SK-N-SH treated with all-trans-retinoic acid at 6 μM for 48 hours (cell line): ENCODE measurements around the gene CDC42EP1.

Experiments used
- ARNTL ChIP-seq: fragments of 450-650 bp; formaldehyde crosslinking; IDR thresholded peaks from 2 replicates; pipeline ENCODE4 v1.5.0; 2020; ENCODE audit warnings: low read depth, mild to moderate bottlenecking, moderate library complexity, borderline replicate concordance
- BACH2 ChIP-seq: fragments of 250-450 bp; sonication (Bioruptor Pico); IDR thresholded peaks from 2 replicates; pipeline ENCODE4 v1.9.0; 2021; ENCODE audit warnings: mild to moderate bottlenecking, borderline replicate concordance
- ESRRG ChIP-seq: fragments of 250-450 bp; sonication (Bioruptor Pico); IDR thresholded peaks from 2 replicates; pipeline ENCODE4 v1.6.1; 2021; ENCODE audit warnings: mild to moderate bottlenecking
- GLIS3 ChIP-seq: fragments of 250-450 bp; sonication (Bioruptor Pico); IDR thresholded peaks from 2 replicates; pipeline ENCODE4 v1.5.0; 2020; ENCODE audit warnings: mild to moderate bottlenecking, moderate library complexity
- OSR1 ChIP-seq: fragments of 250-450 bp; sonication (Bioruptor Pico); IDR thresholded peaks from 2 replicates; pipeline ENCODE4 v1.8.0; 2022; ENCODE audit warnings: moderate library complexity, mild to moderate bottlenecking, inconsistent platforms
- PATZ1 ChIP-seq: fragments of 250-450 bp; sonication (Bioruptor Pico); IDR thresholded peaks from 2 replicates; pipeline ENCODE4 v1.8.0; 2020; ENCODE audit warnings: mild to moderate bottlenecking, moderate library complexity, borderline replicate concordance
- POU6F1 ChIP-seq: fragments of 250-450 bp; sonication (Bioruptor Pico); IDR thresholded peaks from 2 replicates; pipeline ENCODE4 v1.8.0; 2021; ENCODE audit warnings: low read depth, mild to moderate bottlenecking, moderate library complexity, borderline replicate concordance
- RARB ChIP-seq: fragments of 250-450 bp; sonication (Bioruptor Pico); IDR thresholded peaks from 2 replicates; pipeline ENCODE4 v1.8.0; 2021; ENCODE audit warnings: mild to moderate bottlenecking, moderate library complexity
- SNAI2 ChIP-seq: fragments of 250-450 bp; sonication (Bioruptor Pico); IDR thresholded peaks from 2 replicates; pipeline ENCODE4 v1.5.0; 2020; ENCODE audit warnings: mild to moderate bottlenecking, moderate library complexity
- ZFP3 ChIP-seq: fragments of 250-450 bp; sonication (Bioruptor Pico); IDR thresholded peaks from 2 replicates; pipeline ENCODE4 v1.5.0; 2020; ENCODE audit warnings: mild to moderate bottlenecking, moderate library complexity
- ZFP30 ChIP-seq: fragments of 450-650 bp; formaldehyde crosslinking; IDR thresholded peaks from 2 replicates; pipeline ENCODE4 v1.5.0; 2022; ENCODE audit warnings: mild to moderate bottlenecking, moderate library complexity
- ZNF565 ChIP-seq: fragments of 450-650 bp; formaldehyde crosslinking; conservative IDR thresholded peaks from 2 replicates; pipeline ENCODE4 v1.5.0; 2020; ENCODE audit warnings: low read depth, mild to moderate bottlenecking, moderate library complexity
- ZNF70 ChIP-seq: fragments of 450-650 bp; formaldehyde crosslinking; IDR thresholded peaks from 2 replicates; pipeline ENCODE4 v1.5.0; 2020; ENCODE audit warnings: mild to moderate bottlenecking, moderate library complexity
- ZNF8 ChIP-seq: fragments of 450-650 bp; formaldehyde crosslinking; IDR thresholded peaks from 2 replicates; pipeline ENCODE4 v1.5.0; 2020; ENCODE audit warnings: mild to moderate bottlenecking, moderate library complexity

DNA sequence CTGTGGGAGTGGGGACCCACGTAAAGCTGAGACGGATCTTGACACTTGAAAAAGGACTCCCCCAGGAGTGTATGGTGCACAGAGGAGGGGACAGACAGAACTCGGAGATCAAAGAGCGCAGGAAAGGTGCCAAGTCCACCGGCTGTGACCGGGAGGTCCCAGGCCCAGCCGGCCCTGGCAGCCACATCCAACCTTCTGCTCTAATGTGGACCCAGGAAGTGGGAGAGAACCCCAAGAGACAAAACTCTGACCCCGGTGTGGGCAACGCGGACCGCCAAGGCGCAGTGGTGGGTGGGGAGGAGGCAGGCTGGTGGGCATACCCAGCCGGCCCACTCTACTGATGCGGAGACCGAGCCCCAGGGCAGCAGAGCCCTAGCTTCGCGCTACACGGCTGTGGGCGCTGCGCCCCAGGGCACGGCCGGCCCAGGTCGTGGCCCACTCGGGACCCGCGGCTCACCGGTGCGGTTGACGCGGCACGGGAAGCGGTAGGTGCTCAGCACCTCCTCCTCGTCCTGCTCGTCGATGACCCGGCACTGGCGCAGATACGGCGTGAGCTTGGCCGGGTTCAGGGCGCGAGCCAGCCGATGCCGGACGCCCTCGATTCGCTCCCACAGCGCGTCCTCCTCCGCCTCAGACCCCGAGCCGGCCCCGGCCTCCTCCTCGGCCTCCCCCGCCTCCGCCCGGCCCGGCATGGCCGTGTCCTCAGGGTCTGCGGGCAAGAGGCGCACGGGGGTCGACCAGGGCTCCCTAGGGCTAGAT lies 41.6 kb upstream of the CDC42EP1 start:
- TF ChIP-seq POU6F1 (no peak), ZNF565 (CRISPR knock-in tag) (no peak), ARNTL (CRISPR knock-in tag) (no peak), ESRRG (CRISPR knock-in tag) (no peak), ZNF8 (CRISPR knock-in tag) (no peak), OSR1 (CRISPR knock-in tag) (no peak), RARB (CRISPR knock-in tag) (no peak), BACH2 (no peak), GLIS3 (CRISPR knock-in tag) (no peak), ZFP30 (CRISPR knock-in tag) (no peak), ZFP3 (CRISPR knock-in tag) (no peak), PATZ1 (CRISPR knock-in tag) (no peak), ZNF70 (no peak), SNAI2 (CRISPR knock-in tag) (no peak)
